ENCODE measurements around the gene PLCB4.

PLCB4 gene

DNA sequence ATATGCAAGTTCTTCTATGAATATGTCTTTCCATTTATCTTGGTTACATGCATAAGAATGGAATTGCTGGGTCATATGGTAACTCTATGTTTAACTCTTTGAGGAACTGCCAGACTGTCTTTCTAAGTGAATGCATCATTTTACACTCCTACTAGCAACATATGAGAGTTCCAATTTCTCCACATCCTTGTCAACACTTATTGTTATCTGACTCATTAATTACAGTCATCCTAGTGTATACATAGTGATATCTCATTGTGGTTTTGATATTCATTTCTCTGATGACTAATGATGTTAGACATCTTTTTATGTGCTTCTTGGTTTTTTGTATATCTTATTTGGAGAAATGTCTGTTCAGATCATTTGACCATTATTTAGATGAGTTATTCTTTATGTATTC is 348.8 kb downstream of the PLCB4 start:
- in situ Hi-C loops (cut with HindIII; ENCODE audit: low sequenced_read_pairs), result no loop called here

GRCh38 chr20:9422321-9423057 is 353.6 kb downstream of the PLCB4 start:
- in situ Hi-C loops (cut with HindIII; ENCODE audit: low sequenced_read_pairs), result no loop called here

GRCh38 chr20:9424551-9424950 is 355.7 kb downstream of the PLCB4 start:
- in situ Hi-C loops (cut with HindIII; ENCODE audit: low sequenced_read_pairs), result no loop called here

DNA sequence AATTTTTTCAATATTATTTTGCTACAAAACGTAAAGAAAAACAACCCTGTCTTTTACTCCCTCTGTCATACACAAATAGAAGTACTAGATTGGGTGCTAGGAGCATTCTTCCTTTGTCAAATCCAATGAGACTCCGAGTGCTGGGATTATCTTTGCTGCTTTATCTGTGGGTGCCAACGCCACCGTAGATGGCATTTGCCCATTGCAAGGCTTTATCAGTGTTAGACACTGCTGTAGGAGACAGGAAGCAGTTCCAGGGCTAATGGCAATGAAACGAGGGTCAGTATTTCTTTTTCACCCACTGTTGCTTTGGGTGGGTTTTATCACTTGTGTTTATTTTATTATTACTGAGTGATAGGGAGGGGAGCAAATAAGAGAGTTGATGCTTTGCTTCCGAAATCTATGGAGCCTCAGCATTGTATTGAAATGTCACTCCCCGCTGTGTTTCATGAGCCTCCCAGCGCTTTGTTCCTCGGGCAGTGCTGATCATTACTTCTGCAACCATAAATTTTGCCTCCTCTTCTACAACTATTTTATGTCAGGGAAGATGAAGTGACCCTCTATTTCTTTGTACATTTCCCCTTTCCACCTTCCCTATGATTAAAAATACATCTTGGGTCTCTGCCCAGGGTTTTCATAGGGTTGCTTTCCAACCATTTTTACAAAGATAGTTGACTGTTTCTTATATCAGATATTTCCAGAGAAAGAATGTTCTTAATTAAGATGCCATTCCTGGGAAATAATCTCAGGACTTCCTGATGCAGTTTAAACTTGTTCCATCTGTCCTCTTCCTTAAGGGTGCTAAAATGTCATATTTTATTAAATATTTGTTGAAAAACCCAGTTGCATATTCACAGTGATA is 358.8 kb downstream of the PLCB4 start:
- in situ Hi-C loops (cut with HindIII; ENCODE audit: low sequenced_read_pairs), result no loop called here

DNA sequence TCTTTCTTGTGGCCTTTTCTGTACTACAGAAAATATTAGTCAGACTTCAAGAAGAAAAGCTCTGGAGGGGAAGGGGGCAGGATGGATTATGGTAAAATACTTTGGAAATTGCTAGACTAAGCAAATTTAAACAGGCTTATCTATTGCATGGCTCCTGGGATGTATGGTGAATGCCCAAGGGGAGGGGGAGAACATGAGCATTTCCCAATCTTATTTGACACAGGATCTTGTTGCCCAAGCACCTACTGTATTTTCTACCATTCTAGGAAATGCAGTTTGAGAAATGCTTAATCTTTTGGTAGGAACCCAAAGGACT is 359.4 kb downstream of the PLCB4 start:
- in situ Hi-C loops (cut with HindIII; ENCODE audit: low sequenced_read_pairs), result no loop called here

GRCh38 chr20:9439806-9440205 is 370.9 kb downstream of the PLCB4 start:
- in situ Hi-C loops (cut with HindIII; ENCODE audit: low sequenced_read_pairs), result no loop called here

- in situ Hi-C loops (cut with HindIII; ENCODE audit: low sequenced_read_pairs), result no loop called here
Observed at GRCh38 chr20:9440892-9441291, 372.0 kb downstream of the PLCB4 start.

DNA sequence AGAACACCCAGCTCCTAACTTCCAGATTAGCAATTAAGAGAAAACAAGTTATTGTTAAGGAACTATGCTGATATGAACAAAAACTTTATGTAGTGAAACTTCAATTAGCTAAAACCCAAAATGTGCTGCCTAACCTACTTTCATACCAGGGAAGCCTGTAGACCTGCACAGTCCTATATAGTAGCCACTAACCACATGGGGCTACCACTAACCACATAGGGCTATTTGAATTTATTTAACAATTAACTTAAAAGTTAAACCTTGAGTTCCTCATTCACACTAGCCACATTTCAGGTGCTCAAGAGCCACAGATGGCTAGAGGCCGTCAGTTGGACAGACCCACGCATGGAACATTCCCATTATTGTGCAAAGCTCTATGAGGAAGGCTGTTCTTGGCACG is 373.1 kb downstream of the PLCB4 start:
- in situ Hi-C loops (cut with HindIII; ENCODE audit: low sequenced_read_pairs), result no loop called here

GRCh38 chr20:9442858-9443257 is 374.0 kb downstream of the PLCB4 start:
- in situ Hi-C loops (cut with HindIII; ENCODE audit: low sequenced_read_pairs), result no loop called here

DNA sequence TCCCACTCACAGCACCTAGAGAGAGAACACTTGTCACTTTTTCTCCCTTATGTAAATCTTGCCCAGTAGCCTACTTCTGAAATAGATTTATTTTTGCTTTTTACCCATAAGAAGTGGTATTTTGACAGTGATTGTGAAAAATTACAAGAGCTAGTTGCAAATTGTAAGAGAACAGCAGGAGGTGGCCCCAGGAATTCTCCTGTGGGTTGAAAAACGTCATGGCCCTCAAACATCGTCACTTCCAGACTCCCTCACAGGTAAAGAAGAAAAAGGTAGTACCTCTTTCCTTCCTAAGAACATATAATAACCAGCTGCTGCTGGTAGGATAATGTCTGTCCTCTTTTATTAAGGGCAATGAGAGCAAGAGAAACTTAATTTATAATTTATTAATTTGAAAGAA is 376.0 kb downstream of the PLCB4 start:
- in situ Hi-C loops (cut with HindIII; ENCODE audit: low sequenced_read_pairs), result no loop called here

- in situ Hi-C loops (cut with HindIII; ENCODE audit: low sequenced_read_pairs), result no loop called here
Observed at GRCh38 chr20:9447182-9447581, 378.3 kb downstream of the PLCB4 start.

GRCh38 chr20:9453201-9453600 is 384.3 kb downstream of the PLCB4 start:
- in situ Hi-C loops (cut with HindIII; ENCODE audit: low sequenced_read_pairs), result no loop called here

- in situ Hi-C loops (cut with HindIII; ENCODE audit: low sequenced_read_pairs), result loop anchor here (5.0 kb wide), 1 partner anchor 68 kb away; no protein-coding TSS in a partner anchor
Observed at GRCh38 chr20:9454791-9455190, 385.9 kb downstream of the PLCB4 start.

DNA sequence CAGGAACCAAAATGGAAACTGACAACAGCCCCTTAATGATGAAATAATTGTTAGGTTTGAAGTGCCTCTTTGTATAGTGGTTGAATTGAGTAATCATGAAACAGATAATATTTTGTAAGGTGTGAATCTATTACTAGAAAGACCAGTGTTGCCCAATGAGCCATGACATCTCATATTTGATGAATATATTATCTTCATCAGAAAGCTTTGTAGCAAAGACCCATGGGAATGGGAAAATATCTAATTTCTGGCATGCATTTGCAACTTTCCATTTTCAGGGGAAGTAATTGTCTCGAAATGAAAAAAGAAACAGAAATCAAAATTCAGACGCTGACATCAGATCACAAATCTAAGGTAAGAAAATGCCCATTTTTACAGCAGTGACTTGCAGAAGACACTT is 388.2 kb downstream of the PLCB4 start:
- in situ Hi-C loops (cut with HindIII; ENCODE audit: low sequenced_read_pairs), result loop anchor here (5.0 kb wide), 1 partner anchor 65 kb away; no protein-coding TSS in a partner anchor

GRCh38 chr20:9458138-9458796 is 389.4 kb downstream of the PLCB4 start:
- in situ Hi-C loops (cut with HindIII; ENCODE audit: low sequenced_read_pairs), result loop anchor here (5.0 kb wide), 1 partner anchor 64 kb away; no protein-coding TSS in a partner anchor

DNA sequence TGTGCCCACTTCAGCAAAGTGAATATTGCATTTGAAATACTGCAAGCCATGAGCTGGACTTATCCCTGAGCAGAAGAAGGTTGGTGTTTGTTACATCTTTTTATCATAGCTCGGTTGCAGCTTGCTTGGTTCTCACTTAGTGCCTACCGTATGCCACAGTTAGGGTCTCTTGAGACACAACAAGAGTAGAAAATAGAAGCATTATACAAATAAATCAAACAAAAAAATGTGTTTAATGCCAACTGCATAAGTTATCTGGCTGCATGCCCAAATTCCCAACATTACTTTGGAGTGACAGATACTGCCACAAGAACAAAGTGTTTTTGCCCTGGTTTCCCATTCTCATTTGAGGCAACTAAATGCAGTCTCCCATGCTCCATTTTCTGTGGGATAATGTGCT is 391.6 kb downstream of the PLCB4 start:
- in situ Hi-C loops (cut with HindIII; ENCODE audit: low sequenced_read_pairs), result no loop called here

- in situ Hi-C loops (cut with HindIII; ENCODE audit: low sequenced_read_pairs), result no loop called here
Observed at GRCh38 chr20:9467995-9468394, 399.1 kb downstream of the PLCB4 start.

- in situ Hi-C loops (cut with HindIII; ENCODE audit: low sequenced_read_pairs), result no loop called here
Observed at GRCh38 chr20:9474835-9475415, 406.0 kb downstream of the PLCB4 start.

- in situ Hi-C loops (cut with HindIII; ENCODE audit: low sequenced_read_pairs), result no loop called here
Observed at GRCh38 chr20:9475456-9475855, 406.6 kb downstream of the PLCB4 start.

DNA sequence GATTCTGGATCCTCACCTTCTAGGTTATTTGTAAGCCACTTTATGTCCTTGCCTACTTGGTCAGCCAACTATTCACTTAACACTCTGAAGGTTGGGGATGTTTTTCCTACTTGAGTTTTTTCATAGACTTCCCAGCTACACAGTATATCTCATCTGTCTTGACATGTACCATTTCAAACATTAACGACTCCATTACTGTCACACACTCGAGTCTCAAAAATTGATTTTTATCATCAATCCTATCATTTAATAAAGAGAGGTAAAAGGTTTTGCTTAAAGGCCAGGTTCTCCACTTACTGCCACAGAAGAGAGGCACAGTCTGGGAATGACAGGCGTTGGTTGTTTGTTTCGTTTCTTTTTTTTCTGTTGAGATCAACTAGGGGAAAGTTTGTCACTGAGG is 407.3 kb downstream of the PLCB4 start:
- in situ Hi-C loops (cut with HindIII; ENCODE audit: low sequenced_read_pairs), result no loop called here

GRCh38 chr20:9476637-9477036 is 407.8 kb downstream of the PLCB4 start:
- in situ Hi-C loops (cut with HindIII; ENCODE audit: low sequenced_read_pairs), result no loop called here

Data from DLD1 (cell line).